ENCODE data around the gene PEX6.

DNA sequence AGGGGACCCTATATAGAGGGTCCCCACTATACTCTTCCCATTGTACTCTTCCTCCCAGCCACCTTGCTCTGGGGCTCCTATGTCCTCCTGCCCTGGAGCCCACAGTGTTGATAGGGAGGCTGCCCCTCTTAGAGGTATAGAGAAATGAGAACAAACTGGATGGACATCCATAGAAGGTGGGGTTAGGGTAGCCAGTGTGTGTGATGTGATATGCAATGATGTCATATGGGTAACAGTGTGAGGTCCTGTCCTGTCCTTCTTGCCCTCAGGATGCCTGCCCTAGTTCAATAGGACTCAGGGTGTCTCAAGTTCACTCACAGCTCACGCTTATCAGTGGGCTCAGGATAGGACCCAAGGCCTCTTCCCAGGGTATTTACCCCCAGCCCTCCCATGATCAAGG lies 62.7 kb downstream of the PEX6 start:
- TF ChIP-seq POLR2A (IDR thresholded peaks at IDR 0.05; ENCODE audit: low read depth, low read length) (no peak), POLR2AphosphoS5 (IDR thresholded peaks at IDR 0.05; ENCODE audit: low read depth, low read length) (no peak), TAF1 (IDR thresholded peaks at IDR 0.05; ENCODE audit: borderline replicate concordance, low read depth, low read length) (no peak)

Measured in GM12892 (cell line).